ENCODE data around the gene RBMS3. TPM values are rescaled to one million over a fixed set of nuclear protein-coding genes. Genes with fewer than 3 reads are reported as not detected.

RBMS3 gene
- total and polyA plus RNA-seq, 12 donors = 8.7 to 90.1 (median 51.2) TPM

DNA sequence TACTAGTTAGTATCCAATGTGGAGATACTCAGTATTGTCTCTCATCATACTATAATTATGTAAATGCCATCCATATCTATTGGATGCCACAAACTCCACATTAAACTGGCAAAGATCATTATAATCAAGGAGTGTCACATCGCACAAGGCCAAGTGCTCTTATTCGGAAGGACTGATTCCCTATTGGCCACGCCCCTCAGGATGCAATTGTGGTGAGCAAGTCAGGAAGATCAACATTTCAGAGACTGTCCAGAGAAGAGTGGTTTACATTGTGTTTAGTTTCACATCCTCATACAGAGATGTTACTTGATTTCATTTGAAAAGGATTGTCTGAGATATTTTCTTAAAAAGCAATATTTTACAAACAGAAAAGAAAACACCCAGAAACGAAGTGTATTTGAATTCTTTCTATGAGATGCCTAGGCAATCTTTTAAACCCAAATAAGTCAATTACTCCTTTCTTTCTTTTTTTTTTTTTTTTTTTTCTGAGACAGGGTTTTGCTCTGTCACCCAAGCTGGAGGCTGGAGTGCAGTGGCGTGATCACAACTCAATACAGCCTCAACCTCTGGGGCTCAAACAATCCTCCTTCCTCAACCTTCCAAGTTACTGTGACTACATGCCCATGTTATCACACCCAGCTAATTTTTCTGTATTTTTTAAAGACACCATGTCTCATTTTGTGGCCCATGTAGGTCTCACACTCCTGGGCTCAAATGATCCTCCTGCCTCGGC lies 369.1 kb downstream of the RBMS3 start:
- Histone ChIP-seq H3K9me3 (replicated peaks in 1 of 3) (no peaks in the 10 kb centered on the region), H3K27ac (no peak overlapping the region), H3K4me3 (no peak overlapping the region), H3K36me3 (replicated peaks in 1 of 2) (no peaks in the 10 kb centered on the region), H3K27me3 (no peaks in the 10 kb centered on the region), H3K4me1 (replicated peaks in 1 of 2) (peaks cover 0 to 24% of the 10 kb centered on the region in 2 donors)
- TF ChIP-seq POLR2A (IDR thresholded peaks at IDR 0.05) = no peak
- TF ChIP-seq, protein P1, sequence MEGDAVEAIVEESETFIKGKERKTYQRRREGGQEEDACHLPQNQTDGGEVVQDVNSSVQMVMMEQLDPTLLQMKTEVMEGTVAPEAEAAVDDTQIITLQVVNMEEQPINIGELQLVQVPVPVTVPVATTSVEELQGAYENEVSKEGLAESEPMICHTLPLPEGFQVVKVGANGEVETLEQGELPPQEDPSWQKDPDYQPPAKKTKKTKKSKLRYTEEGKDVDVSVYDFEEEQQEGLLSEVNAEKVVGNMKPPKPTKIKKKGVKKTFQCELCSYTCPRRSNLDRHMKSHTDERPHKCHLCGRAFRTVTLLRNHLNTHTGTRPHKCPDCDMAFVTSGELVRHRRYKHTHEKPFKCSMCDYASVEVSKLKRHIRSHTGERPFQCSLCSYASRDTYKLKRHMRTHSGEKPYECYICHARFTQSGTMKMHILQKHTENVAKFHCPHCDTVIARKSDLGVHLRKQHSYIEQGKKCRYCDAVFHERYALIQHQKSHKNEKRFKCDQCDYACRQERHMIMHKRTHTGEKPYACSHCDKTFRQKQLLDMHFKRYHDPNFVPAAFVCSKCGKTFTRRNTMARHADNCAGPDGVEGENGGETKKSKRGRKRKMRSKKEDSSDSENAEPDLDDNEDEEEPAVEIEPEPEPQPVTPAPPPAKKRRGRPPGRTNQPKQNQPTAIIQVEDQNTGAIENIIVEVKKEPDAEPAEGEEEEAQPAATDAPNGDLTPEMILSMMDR (IDR thresholded peaks at IDR 0.05) = no peak
- peak in 5 of 7 donors; percentile 12 to 57 (median 30) for DNase-seq
- intact Hi-C loops (cut with DNase I) = no loop called here
- 76 to 81% (median 79%) methylated on average over 6 of the region's 6 CpGs for WGBS, 4 donors

DNA sequence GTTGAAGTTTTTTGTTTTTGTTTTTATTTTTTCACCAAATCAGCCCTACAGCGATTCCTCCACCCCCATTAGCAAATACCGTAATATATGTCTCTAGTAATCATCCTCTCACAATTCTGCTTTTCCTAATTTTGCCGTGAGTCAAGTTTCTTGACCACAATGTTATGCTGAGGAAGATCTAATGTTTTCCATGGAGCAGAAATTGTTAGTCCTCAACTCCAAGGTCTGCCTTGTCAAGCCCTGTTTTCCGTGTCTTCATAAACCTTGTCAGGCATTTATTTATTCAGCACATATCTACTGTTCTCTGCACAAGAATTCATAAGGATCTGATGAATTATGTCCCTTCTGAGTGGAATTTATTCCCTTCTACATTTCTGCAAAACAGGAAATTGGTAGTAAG lies 372.8 kb downstream of the RBMS3 start:
- intact Hi-C loops (cut with DNase I) = no loop called here
- H3K27ac ChIP-seq = no peak overlapping the region
- peaks cover 0 to 16% of the 10 kb centered on the region in 2 donors for H3K4me1 ChIP-seq (replicated peaks in 1 of 2)
- H3K36me3 ChIP-seq (replicated peaks in 1 of 2) = no peaks in the 10 kb centered on the region
- WGBS, 4 donors = 84 to 88% (median 86%) methylated on average over 4 of the region's 4 CpGs
- no peaks in the 10 kb centered on the region for H3K27me3 ChIP-seq
- no peak for DNase-seq
- no peaks in the 10 kb centered on the region for H3K9me3 ChIP-seq (replicated peaks in 1 of 3)
- TF ChIP-seq POLR2A (IDR thresholded peaks at IDR 0.05) = no peak
- TF ChIP-seq, protein P1 (IDR thresholded peaks at IDR 0.05) = no peak
- no peak overlapping the region for H3K4me3 ChIP-seq

DNA sequence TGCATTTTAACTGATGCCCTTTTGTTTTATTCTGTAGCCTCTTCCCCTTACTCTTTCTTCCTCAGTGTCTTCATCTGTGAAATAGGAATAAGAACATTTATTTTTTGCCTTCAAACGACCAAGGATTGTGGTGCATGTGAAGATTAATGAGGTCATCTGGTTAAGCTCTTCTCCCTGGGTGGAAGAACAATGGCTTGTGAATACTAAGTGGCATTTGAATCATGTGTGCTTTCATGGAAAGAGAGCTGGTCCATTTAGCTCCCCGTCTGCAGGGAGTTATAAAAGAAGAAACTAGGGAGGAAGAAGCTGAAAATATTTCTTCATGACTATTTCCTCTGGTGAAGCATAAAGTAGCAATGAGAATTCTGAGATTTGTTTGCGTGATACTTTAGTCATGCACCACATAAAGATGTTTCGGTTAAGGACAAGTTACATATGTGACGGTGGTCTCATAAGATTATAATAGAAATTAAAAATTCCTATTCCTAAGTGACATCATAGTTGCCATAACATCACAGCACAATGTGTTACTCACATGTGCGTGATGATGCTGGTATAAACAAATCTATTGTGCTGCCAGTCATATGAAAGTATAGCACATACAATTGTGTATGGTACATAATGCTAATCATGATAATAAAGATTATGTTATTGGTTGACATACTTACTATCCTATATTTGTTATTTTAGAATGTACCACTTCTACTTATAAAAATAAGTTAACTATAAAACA lies 374.3 kb downstream of the RBMS3 start:
- intact Hi-C loops (cut with DNase I) = no loop called here
- H3K36me3 ChIP-seq (replicated peaks in 1 of 2) = no peaks in the 10 kb centered on the region
- TF ChIP-seq POLR2A (IDR thresholded peaks at IDR 0.05) = no peak
- TF ChIP-seq, protein P1 (IDR thresholded peaks at IDR 0.05) = no peak
- no peaks in the 10 kb centered on the region for H3K9me3 ChIP-seq (replicated peaks in 1 of 3)
- DNase-seq = no peak
- no peak overlapping the region for H3K4me3 ChIP-seq
- no peak overlapping the region for H3K27ac ChIP-seq
- 76 to 81% (median 80%) methylated on average over 6 of the region's 6 CpGs for WGBS, 4 donors
- peaks cover 0 to 15% of the 10 kb centered on the region in 2 donors for H3K4me1 ChIP-seq (replicated peaks in 1 of 2)
- H3K27me3 ChIP-seq = no peaks in the 10 kb centered on the region

DNA sequence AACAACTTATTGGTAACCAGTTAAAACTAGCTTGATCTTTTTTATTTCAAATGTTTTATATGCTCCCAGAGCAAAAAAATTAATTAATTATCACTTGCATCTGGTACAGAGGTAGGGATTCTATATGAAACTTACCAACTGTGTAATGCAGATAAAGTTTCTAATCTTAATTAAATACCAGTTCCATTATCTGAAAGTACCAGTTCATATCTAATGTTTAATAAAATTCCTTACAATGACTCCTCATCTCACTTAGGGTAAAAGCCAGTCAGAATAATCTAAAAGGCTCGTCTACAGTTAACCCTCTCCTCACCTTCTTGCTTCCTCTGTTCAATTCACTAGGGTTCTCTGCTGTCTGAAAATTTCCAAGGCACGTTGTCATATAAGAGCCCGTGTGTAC lies 384.8 kb downstream of the RBMS3 start:
- Histone ChIP-seq H3K36me3 (replicated peaks in 1 of 2) (no peaks in the 10 kb centered on the region), H3K27ac (no peak overlapping the region), H3K27me3 (no peaks in the 10 kb centered on the region), H3K4me1 (replicated peaks in 1 of 2) (peaks cover 0 to 16% of the 10 kb centered on the region in 2 donors), H3K9me3 (replicated peaks in 1 of 3) (no peaks in the 10 kb centered on the region), H3K4me3 (no peak overlapping the region)
- no peak for TF ChIP-seq POLR2A (IDR thresholded peaks at IDR 0.05)
- TF ChIP-seq, protein P1 (IDR thresholded peaks at IDR 0.05) = no peak
- intact Hi-C loops (cut with DNase I) = no loop called here
- DNase-seq = no peak
- WGBS, 4 donors = 76 to 89% (median 85%) methylated on average over 3 of the region's 3 CpGs
